SU-DHL-6 (cell line): ENCODE measurements around the gene NIPA2.

Experiments
- CTCF ChIP-seq: fragments of 200-600 bp; sonication (generic); IDR thresholded peaks from one replicate; pipeline ENCODE4 v1.5.1; 2017; ENCODE audit warnings: antibody characterized with exemption, mild to moderate bottlenecking, low read length, moderate library complexity; ENCODE audit not compliant: insufficient read depth, poor library complexity, severe bottlenecking
- EZH2phosphoT487 ChIP-seq: fragments of 200-600 bp; sonication (generic), shearing (Covaris generic); conservative IDR thresholded peaks from 2 replicates; pipeline ENCODE4 v1.6.1; 2018; ENCODE audit warnings: mild to moderate bottlenecking, antibody characterized with exemption, low read length, moderate library complexity, mixed read lengths

- TF ChIP-seq CTCF (no peak), EZH2phosphoT487 (no peak)
Observed at GRCh38 chr15:22867886-22868285, 29.4 kb downstream of the NIPA2 start.
